ENCODE results near the gene SYT10. TPM values are rescaled to one million over a fixed set of nuclear protein-coding genes. Genes with fewer than 3 reads are reported as not detected.

The SYT10 gene, protein sequence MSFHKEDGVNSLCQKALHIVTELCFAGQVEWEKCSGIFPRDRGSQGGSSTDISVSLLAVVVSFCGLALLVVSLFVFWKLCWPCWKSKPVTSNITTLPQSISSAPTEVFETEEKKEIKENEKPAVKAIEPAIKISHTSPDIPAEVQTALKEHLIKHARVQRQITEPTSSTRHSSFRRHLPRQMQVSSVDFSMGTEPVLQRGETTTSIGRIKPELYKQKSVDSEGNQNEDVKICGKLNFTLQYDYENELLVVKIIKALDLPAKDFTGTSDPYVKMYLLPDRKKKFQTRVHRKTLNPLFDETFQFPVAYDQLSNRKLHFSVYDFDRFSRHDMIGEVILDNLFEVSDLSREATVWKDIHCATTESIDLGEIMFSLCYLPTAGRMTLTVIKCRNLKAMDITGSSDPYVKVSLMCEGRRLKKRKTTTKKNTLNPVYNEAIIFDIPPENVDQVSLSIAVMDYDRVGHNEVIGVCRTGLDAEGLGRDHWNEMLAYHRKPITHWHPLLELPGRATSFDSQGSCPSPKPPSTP
- total RNA-seq = under 1 TPM; 0.04 to 0.95 (median 0.18) TPM
- long read RNA-seq = 0 reads

DNA sequence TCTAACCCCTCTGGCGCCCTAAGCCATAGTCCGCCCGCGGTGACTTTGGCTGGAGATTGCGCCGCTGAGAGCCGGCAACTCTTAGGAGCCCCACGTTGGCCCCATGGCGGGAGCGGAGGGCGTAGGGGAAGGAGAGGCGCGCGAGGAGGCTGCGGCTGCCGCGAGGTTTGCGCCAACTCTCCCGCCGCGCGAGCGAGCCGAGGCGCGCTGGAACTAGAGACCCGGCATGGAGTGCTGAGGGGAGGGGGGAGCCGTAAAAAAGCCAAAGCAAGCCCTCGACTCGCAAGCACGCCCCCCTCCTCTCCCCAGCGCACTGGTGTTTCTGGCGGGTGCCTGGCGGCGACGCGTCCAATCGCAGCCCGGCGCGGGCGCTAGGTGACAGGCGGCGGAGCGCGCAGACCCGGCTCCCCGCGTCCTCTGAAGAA lies at the start of gene SYT10:
Gene SYT10 (minus strand): TSS at position 233 of the 425 bp plus-strand sequence. CDS start 297 bp downstream, outside the sequence.
- Histone ChIP-seq H3K4me1 (no peaks in the 10 kb centered on the region), H3K9me3 (no peaks in the 10 kb centered on the region), H3K27ac (no peak within 1 kb of the TSS), H3K27me3 (peaks cover 0 to 7% of the 10 kb centered on the region in 2 donors), H3K4me3 (peak within 1 kb of the TSS; percentile 26 to 52 (median 43)), H3K36me3 (no peaks in the 10 kb centered on the region)
- TF ChIP-seq, protein P1, sequence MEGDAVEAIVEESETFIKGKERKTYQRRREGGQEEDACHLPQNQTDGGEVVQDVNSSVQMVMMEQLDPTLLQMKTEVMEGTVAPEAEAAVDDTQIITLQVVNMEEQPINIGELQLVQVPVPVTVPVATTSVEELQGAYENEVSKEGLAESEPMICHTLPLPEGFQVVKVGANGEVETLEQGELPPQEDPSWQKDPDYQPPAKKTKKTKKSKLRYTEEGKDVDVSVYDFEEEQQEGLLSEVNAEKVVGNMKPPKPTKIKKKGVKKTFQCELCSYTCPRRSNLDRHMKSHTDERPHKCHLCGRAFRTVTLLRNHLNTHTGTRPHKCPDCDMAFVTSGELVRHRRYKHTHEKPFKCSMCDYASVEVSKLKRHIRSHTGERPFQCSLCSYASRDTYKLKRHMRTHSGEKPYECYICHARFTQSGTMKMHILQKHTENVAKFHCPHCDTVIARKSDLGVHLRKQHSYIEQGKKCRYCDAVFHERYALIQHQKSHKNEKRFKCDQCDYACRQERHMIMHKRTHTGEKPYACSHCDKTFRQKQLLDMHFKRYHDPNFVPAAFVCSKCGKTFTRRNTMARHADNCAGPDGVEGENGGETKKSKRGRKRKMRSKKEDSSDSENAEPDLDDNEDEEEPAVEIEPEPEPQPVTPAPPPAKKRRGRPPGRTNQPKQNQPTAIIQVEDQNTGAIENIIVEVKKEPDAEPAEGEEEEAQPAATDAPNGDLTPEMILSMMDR (IDR thresholded peaks at IDR 0.05) = no peak
- no peak for TF ChIP-seq POLR2A (IDR thresholded peaks at IDR 0.05)
- DNase-seq (peak in 1 of 3 donors; percentile 53), ATAC-seq (peak in 3 of 4 donors; percentile 17 to 33 (median 33))
- intact Hi-C loops (cut with DNase I) = no loop called here
- WGBS (ENCODE audit: insufficient coverage, low coverage, low lambda C conversion rate, missing lambda C conversion rate) = 0% methylated on average over 18 of the region's 49 CpGs

DNA sequence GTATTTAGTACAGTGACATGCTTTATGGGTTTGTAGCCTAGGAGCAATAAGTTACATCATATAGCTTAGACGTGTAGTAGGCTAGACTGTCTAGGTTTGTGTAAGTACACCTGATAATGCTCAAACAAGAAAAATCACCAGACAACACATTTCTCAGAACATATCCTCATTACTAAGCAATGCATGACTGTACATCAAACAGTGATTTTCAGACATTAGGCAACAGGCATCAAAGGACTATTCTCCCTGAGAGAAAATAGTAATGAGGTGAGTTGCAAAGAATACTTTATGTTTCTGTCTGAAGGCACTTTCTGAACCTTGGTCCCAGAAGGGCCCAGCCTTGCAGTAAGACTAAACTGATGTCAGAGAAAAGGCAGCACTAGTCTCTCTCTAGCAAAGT lies 48.4 kb upstream of the SYT10 start:
- intact Hi-C loops (cut with DNase I) = no loop called here
- H3K27ac ChIP-seq = no peak overlapping the region
- DNase-seq = no peak
- H3K4me3 ChIP-seq = no peak overlapping the region
- no peaks in the 10 kb centered on the region for H3K36me3 ChIP-seq
- no peaks in the 10 kb centered on the region for H3K4me1 ChIP-seq
- no peaks in the 10 kb centered on the region for H3K27me3 ChIP-seq
- WGBS (ENCODE audit: insufficient coverage, low coverage, low lambda C conversion rate, missing lambda C conversion rate) = 50% methylated on average over 1 of the region's 1 CpG
- no peak for ATAC-seq
- H3K9me3 ChIP-seq = no peaks in the 10 kb centered on the region
- TF ChIP-seq, protein P1 (IDR thresholded peaks at IDR 0.05) = no peak
- no peak for TF ChIP-seq POLR2A (IDR thresholded peaks at IDR 0.05)

DNA sequence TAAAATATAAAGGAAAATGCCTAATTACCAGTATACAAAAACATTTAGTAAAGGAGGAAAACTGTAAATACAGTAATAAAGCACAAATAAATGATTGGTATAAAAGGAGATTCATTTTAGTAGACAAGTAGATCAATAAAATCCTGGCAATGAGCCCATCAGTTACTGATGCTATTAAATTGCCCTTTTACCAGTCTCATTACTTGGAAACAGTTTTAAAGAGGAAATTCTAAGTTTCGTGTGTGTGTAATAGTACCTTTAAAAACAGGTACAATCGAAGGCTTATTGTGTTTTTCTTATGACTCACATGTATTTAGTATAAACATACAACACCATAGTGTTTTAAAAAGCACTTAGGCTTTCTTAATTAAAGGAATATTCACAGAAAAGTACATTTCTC lies 46.4 kb upstream of the SYT10 start:
- H3K4me3 ChIP-seq = no peak overlapping the region
- H3K27ac ChIP-seq = no peak overlapping the region
- no peaks in the 10 kb centered on the region for H3K27me3 ChIP-seq
- DNase-seq (no peak), ATAC-seq (no peak)
- intact Hi-C loops (cut with DNase I) = no loop called here
- WGBS (ENCODE audit: insufficient coverage, low coverage, low lambda C conversion rate, missing lambda C conversion rate) = 28% methylated on average over 2 of the region's 2 CpGs
- no peaks in the 10 kb centered on the region for H3K4me1 ChIP-seq
- no peaks in the 10 kb centered on the region for H3K9me3 ChIP-seq
- H3K36me3 ChIP-seq = no peaks in the 10 kb centered on the region
- TF ChIP-seq POLR2A (IDR thresholded peaks at IDR 0.05) = no peak
- TF ChIP-seq, protein P1 (IDR thresholded peaks at IDR 0.05) = no peak

DNA sequence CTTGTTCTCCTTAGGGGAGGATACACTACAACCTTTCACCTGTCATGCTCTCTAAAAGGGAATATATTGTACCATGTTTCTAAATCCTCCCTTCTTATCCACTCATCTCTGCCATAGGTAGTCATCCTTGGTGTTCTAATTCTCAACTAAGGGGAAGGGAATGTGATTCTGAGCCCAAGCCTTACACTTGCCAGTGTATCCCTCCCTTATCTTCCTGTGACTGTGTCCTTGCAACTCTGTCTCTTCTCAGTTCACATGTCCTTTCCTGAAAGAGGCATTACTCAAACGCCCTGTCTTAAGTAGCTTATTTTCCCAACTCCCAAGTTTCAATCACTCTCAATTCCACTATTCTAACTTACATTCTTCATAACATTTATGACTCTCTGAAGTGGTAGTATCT lies 44.5 kb upstream of the SYT10 start:
- WGBS (ENCODE audit: insufficient coverage, low coverage, low lambda C conversion rate, missing lambda C conversion rate) = 7% methylated on average over 1 of the region's 1 CpG
- no peak for DNase-seq
- ATAC-seq = no peak

More for the DNA sequence above, 44.5 kb upstream of the SYT10 start:
- Histone ChIP-seq H3K36me3 (no peaks in the 10 kb centered on the region), H3K27me3 (no peaks in the 10 kb centered on the region), H3K27ac (no peak overlapping the region), H3K4me1 (no peaks in the 10 kb centered on the region), H3K9me3 (no peaks in the 10 kb centered on the region), H3K4me3 (no peak overlapping the region)
- intact Hi-C loops (cut with DNase I) = no loop called here
- TF ChIP-seq, protein P1 (IDR thresholded peaks at IDR 0.05) = no peak
- no peak for TF ChIP-seq POLR2A (IDR thresholded peaks at IDR 0.05)
